Activated CD4-positive, alpha-beta T cell treated with anti-CD3 and anti-CD28 coated beads, Interleukin-2, amount 10 ng/mL, durations not matched to agents 7 days and 5 days (primary cell): ENCODE results near the gene HUNK. TPM values are rescaled to one million over a fixed set of nuclear protein-coding genes. Genes with fewer than 3 reads are reported as not detected.

ENCODE experiments used
- total RNA-seq, 2 experiments: library from RNA; stranded (reverse); gene quantifications; one replicate each; pipeline ENCODE4 v1.2.3, GENCODE V29; 2021

HUNK gene
- total RNA-seq, 2 experiments from 2014 or later = 0.15 to 0.17 TPM

Other genes with a start within 250 kb of the HUNK start
- 100 to 1,000 TPM; 223 to 231 TPM for gene SOD1, start 213.3 kb upstream of the HUNK start, total RNA-seq
- 10 to 100 TPM; 55.6 to 64.2 TPM for gene SCAF4, start 140.9 kb upstream of the HUNK start, total RNA-seq